ENCODE results near the gene TMEM37.

Gene TMEM37

GRCh38 chr2:119415630-119416029 is 16.0 kb upstream of the TMEM37 start:
- Histone ChIP-seq H3K4me1 (ENCODE audit: control insufficient read depth in 1 of 2, insufficient read depth in 1 of 2, low read depth in 1 of 2, low read length in 1 of 2) (no peaks in the 10 kb centered on the region), H3K27me3 (peaks cover 26% of the 10 kb centered on the region), H3K9me3 (no peaks in the 10 kb centered on the region), H3K36me3 (no peaks in the 10 kb centered on the region), H3K27ac (no peak overlapping the region), H3K4me3 (ENCODE audit: low read depth in 1 of 2, low read length in 1 of 2) (no peak overlapping the region)
- TF ChIP-seq CTCF (IDR thresholded peaks at IDR 0.05), result no peak

GRCh38 chr2:119416299-119416923 is 15.2 kb upstream of the TMEM37 start:
- Histone ChIP-seq H3K27ac (no peak overlapping the region), H3K4me1 (ENCODE audit: control insufficient read depth in 1 of 2, insufficient read depth in 1 of 2, low read depth in 1 of 2, low read length in 1 of 2) (no peaks in the 10 kb centered on the region)
- TF ChIP-seq CTCF (IDR thresholded peaks at IDR 0.05), result no peak

GRCh38 chr2:119417908-119418307 is 13.7 kb upstream of the TMEM37 start:
- no peaks in the 10 kb centered on the region for H3K4me1 ChIP-seq (ENCODE audit: control insufficient read depth in 1 of 2, insufficient read depth in 1 of 2, low read depth in 1 of 2, low read length in 1 of 2)
- no peak overlapping the region for H3K4me3 ChIP-seq (ENCODE audit: low read depth in 1 of 2, low read length in 1 of 2)
- TF ChIP-seq CTCF (IDR thresholded peaks at IDR 0.05), result no peak
- H3K27me3 ChIP-seq, result peaks cover 31% of the 10 kb centered on the region
- H3K9me3 ChIP-seq, result no peaks in the 10 kb centered on the region
- no peak overlapping the region for H3K27ac ChIP-seq
- no peaks in the 10 kb centered on the region for H3K36me3 ChIP-seq

More at GRCh38 chr2:119416299-119416923, 15.2 kb upstream of the TMEM37 start:
- Histone ChIP-seq H3K9me3 (no peaks in the 10 kb centered on the region), H3K36me3 (no peaks in the 10 kb centered on the region), H3K4me3 (ENCODE audit: low read depth in 1 of 2, low read length in 1 of 2) (no peak overlapping the region), H3K27me3 (peaks cover 32% of the 10 kb centered on the region)

- Histone ChIP-seq H3K27ac (no peak overlapping the region), H3K9me3 (no peaks in the 10 kb centered on the region), H3K4me3 (ENCODE audit: low read depth in 1 of 2, low read length in 1 of 2) (no peak overlapping the region), H3K27me3 (peaks cover 31% of the 10 kb centered on the region), H3K36me3 (no peaks in the 10 kb centered on the region), H3K4me1 (ENCODE audit: control insufficient read depth in 1 of 2, insufficient read depth in 1 of 2, low read depth in 1 of 2, low read length in 1 of 2) (no peaks in the 10 kb centered on the region)
- no peak for TF ChIP-seq CTCF (IDR thresholded peaks at IDR 0.05)
Measured at GRCh38 chr2:119419065-119419464, 12.6 kb upstream of the TMEM37 start.

- Histone ChIP-seq H3K4me3 (ENCODE audit: low read depth in 1 of 2, low read length in 1 of 2) (no peak overlapping the region), H3K4me1 (ENCODE audit: control insufficient read depth in 1 of 2, insufficient read depth in 1 of 2, low read depth in 1 of 2, low read length in 1 of 2) (no peaks in the 10 kb centered on the region), H3K27me3 (peaks cover 40% of the 10 kb centered on the region), H3K9me3 (no peaks in the 10 kb centered on the region), H3K36me3 (no peaks in the 10 kb centered on the region), H3K27ac (no peak overlapping the region)
- TF ChIP-seq CTCF (IDR thresholded peaks at IDR 0.05), result no peak
Measured at GRCh38 chr2:119419803-119420508, 11.7 kb upstream of the TMEM37 start.
